CD4-positive, CD25-positive, alpha-beta regulatory T cell (primary cell): Measurements from ENCODE around the gene MET. TPM values are rescaled to one million over a fixed set of nuclear protein-coding genes. Genes with fewer than 3 reads are reported as not detected.
"Not testable (repeated sequence)": the region's sequence is repeated elsewhere in the genome, so short reads cannot be mapped to it uniquely, and the experiment has no call there.

Experiments
- ATAC-seq, 2 donors: fragments of 150-1000 bp; cut with Tn5 transposase; one replicate each; pipeline ENCODE4 v1.10.0; 2021; ENCODE audit warnings: low read depth in 2 of 2, moderate number of reproducible peaks in 2 of 2, moderate library complexity in 1 of 2
- DNase-seq, 3 donors: peaks; one replicate each; pipeline versions ENCODE4 v3.0.0 to v3.0.0-alpha.2; 2012 to 2022; ENCODE audit warnings: mixed read lengths in 1 of 3
- H3K27ac ChIP-seq: one replicate; pipeline ENCODE4 v1.7.0; 2013; ENCODE audit warnings: mild to moderate bottlenecking, low read length; ENCODE audit not compliant: insufficient read depth, poor library complexity, severe bottlenecking
- H3K27me3 ChIP-seq: one replicate; pipeline ENCODE4 v1.7.0; 2013; ENCODE audit warnings: low read length; ENCODE audit not compliant: control insufficient read depth, insufficient read depth
- H3K36me3 ChIP-seq: one replicate; pipeline ENCODE4 v1.7.0; 2013; ENCODE audit warnings: mild to moderate bottlenecking, low read length, moderate library complexity; ENCODE audit not compliant: control insufficient read depth, insufficient read depth
- H3K4me1 ChIP-seq: 2 replicates; pipeline ENCODE4 v1.7.0; 2013; ENCODE audit warnings: mild to moderate bottlenecking, low read length; ENCODE audit not compliant: insufficient read depth, control insufficient read depth, poor library complexity, severe bottlenecking
- H3K4me3 ChIP-seq: one replicate; pipeline ENCODE4 v1.7.0; 2013; ENCODE audit warnings: low read depth, mild to moderate bottlenecking, low read length, moderate library complexity
- H3K9me3 ChIP-seq, 2 experiments: 1 replicate in 1 of 2; 2 replicates in 1 of 2; pipeline ENCODE4 v1.7.0; 2013; ENCODE audit warnings: low read length in 2 of 2, mild to moderate bottlenecking in 1 of 2, moderate library complexity in 1 of 2; ENCODE audit not compliant: control insufficient read depth in 2 of 2
- H3K27ac Mint-ChIP-seq, 3 donors: one replicate each; pipeline ENCODE4 v1.8.0; 2020 to 2022; ENCODE audit warnings: mild to moderate bottlenecking in 3 of 3, mixed read lengths in 3 of 3, moderate library complexity in 2 of 3
- H3K27me3 Mint-ChIP-seq: one replicate; pipeline ENCODE4 v1.8.0; 2022; ENCODE audit warnings: mild to moderate bottlenecking, mixed read lengths
- H3K36me3 Mint-ChIP-seq: one replicate; pipeline ENCODE4 v1.8.0; 2020; ENCODE audit warnings: mixed read lengths
- H3K4me1 Mint-ChIP-seq, 4 donors: one replicate each; pipeline ENCODE4 v1.8.0; 2020 to 2022; ENCODE audit warnings: mixed read lengths in 4 of 4, mild to moderate bottlenecking in 1 of 4
- H3K4me3 Mint-ChIP-seq, 4 donors: one replicate each; pipeline ENCODE4 v1.8.0; 2020 to 2022; ENCODE audit warnings: mild to moderate bottlenecking in 4 of 4, mixed read lengths in 4 of 4, moderate library complexity in 3 of 4
- H3K9me3 Mint-ChIP-seq, 7 donors: one replicate each; pipeline ENCODE4 v1.8.0; 2020 to 2022; ENCODE audit warnings: mixed read lengths in 7 of 7, mild to moderate bottlenecking in 3 of 7, moderate library complexity in 2 of 7
- polyA plus RNA-seq, 4 donors: library from polyadenylated mRNA; unstranded; fragments of 300-500 nt; fragmentation: Illumina TruSeq; gene quantifications; one replicate each; pipeline ENCODE4 v1.2.3, GENCODE V29; 2021
- total RNA-seq: library from RNA; stranded (reverse); gene quantifications from one replicate; pipeline ENCODE4 v1.2.3, GENCODE V29; 2022

MET gene
- total and polyA plus RNA-seq, 5 donors from 2014 or later = not detected

GRCh38 chr7:116650436-116650835 is 21.6 kb upstream of the MET start:
- Histone ChIP-seq H3K4me1 (no peaks in the 10 kb centered on the region), H3K27ac (no peak overlapping the region), H3K9me3 (no peaks in the 10 kb centered on the region), H3K36me3 (no peaks in the 10 kb centered on the region), H3K4me3 (no peak overlapping the region), H3K27me3 (peaks cover 6% of the 10 kb centered on the region)
- no peaks in the 10 kb centered on the region for H3K36me3 Mint-ChIP-seq
- H3K9me3 Mint-ChIP-seq = no peaks in the 10 kb centered on the region
- H3K4me1 Mint-ChIP-seq = no peaks in the 10 kb centered on the region
- no peak overlapping the region for H3K27ac Mint-ChIP-seq
- H3K4me3 Mint-ChIP-seq = no peak overlapping the region
- H3K27me3 Mint-ChIP-seq = peaks cover 8% of the 10 kb centered on the region
- DNase-seq = no peak
- no peak for ATAC-seq

- no peaks in the 10 kb centered on the region for H3K9me3 Mint-ChIP-seq
- no peak for ATAC-seq
Measured at GRCh38 chr7:116652793-116653192, 19.2 kb upstream of the MET start.

GRCh38 chr7:116653204-116653603 is 18.8 kb upstream of the MET start:
- no peak for ATAC-seq
- no peaks in the 10 kb centered on the region for H3K4me1 Mint-ChIP-seq
- Histone ChIP-seq H3K27ac (no peak overlapping the region), H3K27me3 (peaks cover under 1% of the 10 kb centered on the region), H3K4me3 (no peak overlapping the region), H3K4me1 (no peaks in the 10 kb centered on the region), H3K9me3 (no peaks in the 10 kb centered on the region), H3K36me3 (no peaks in the 10 kb centered on the region)
- no peak for DNase-seq
- no peak overlapping the region for H3K27ac Mint-ChIP-seq
- H3K27me3 Mint-ChIP-seq = peaks cover 8% of the 10 kb centered on the region
- no peak overlapping the region for H3K4me3 Mint-ChIP-seq
- no peaks in the 10 kb centered on the region for H3K9me3 Mint-ChIP-seq
- no peaks in the 10 kb centered on the region for H3K36me3 Mint-ChIP-seq

More at GRCh38 chr7:116652793-116653192, 19.2 kb upstream of the MET start:
- Mint-ChIP-seq H3K27me3 (peaks cover 11% of the 10 kb centered on the region), H3K36me3 (no peaks in the 10 kb centered on the region), H3K4me1 (no peaks in the 10 kb centered on the region), H3K4me3 (no peak overlapping the region), H3K27ac (no peak overlapping the region)
- Histone ChIP-seq H3K27me3 (peaks cover 3% of the 10 kb centered on the region), H3K9me3 (no peaks in the 10 kb centered on the region), H3K36me3 (no peaks in the 10 kb centered on the region), H3K4me3 (no peak overlapping the region), H3K4me1 (no peaks in the 10 kb centered on the region), H3K27ac (no peak overlapping the region)
- no peak for DNase-seq

GRCh38 chr7:116653646-116654045 is 18.4 kb upstream of the MET start:
- no peak overlapping the region for H3K4me3 ChIP-seq
- H3K36me3 Mint-ChIP-seq = no peaks in the 10 kb centered on the region
- H3K27ac Mint-ChIP-seq = no peak overlapping the region
- H3K4me1 Mint-ChIP-seq = no peaks in the 10 kb centered on the region
- H3K27ac ChIP-seq = no peak overlapping the region
- H3K4me3 Mint-ChIP-seq = no peak overlapping the region
- no peak for ATAC-seq
- no peaks in the 10 kb centered on the region for H3K36me3 ChIP-seq
- peaks cover 8% of the 10 kb centered on the region for H3K27me3 Mint-ChIP-seq
- peaks cover 0 to under 1% (median 0%) of the 10 kb centered on the region in 7 donors for H3K9me3 Mint-ChIP-seq
- H3K27me3 ChIP-seq = no peaks in the 10 kb centered on the region
- H3K9me3 ChIP-seq = no peaks in the 10 kb centered on the region
- no peaks in the 10 kb centered on the region for H3K4me1 ChIP-seq
- no peak for DNase-seq

GRCh38 chr7:116659248-116659647 is 12.7 kb upstream of the MET start:
- H3K27me3 Mint-ChIP-seq = peaks cover 27% of the 10 kb centered on the region
- DNase-seq, H3K4me1 Mint-ChIP-seq, H3K4me1 ChIP-seq, H3K36me3 Mint-ChIP-seq, H3K27ac ChIP-seq, H3K36me3 ChIP-seq, H3K4me3 ChIP-seq, H3K9me3 ChIP-seq, H3K9me3 Mint-ChIP-seq, ATAC-seq, H3K27ac Mint-ChIP-seq, H3K4me3 Mint-ChIP-seq, H3K27me3 ChIP-seq: not testable (repeated sequence)

GRCh38 chr7:116661865-116662264 is 10.1 kb upstream of the MET start:
- H3K9me3 Mint-ChIP-seq = peaks cover 0 to 3% (median 0%) of the 10 kb centered on the region in 7 donors
- H3K27ac ChIP-seq = no peak overlapping the region

GRCh38 chr7:116663744-116664143 is 8.3 kb upstream of the MET start:
- Histone ChIP-seq H3K9me3 (no peaks in the 10 kb centered on the region), H3K27me3 (peaks cover 7% of the 10 kb centered on the region), H3K4me3 (no peak overlapping the region), H3K27ac (no peak overlapping the region), H3K36me3 (no peaks in the 10 kb centered on the region), H3K4me1 (no peaks in the 10 kb centered on the region)
- Mint-ChIP-seq H3K27me3 (peaks cover 24% of the 10 kb centered on the region), H3K27ac (no peak overlapping the region), H3K4me1 (no peaks in the 10 kb centered on the region), H3K36me3 (no peaks in the 10 kb centered on the region), H3K4me3 (no peak overlapping the region), H3K9me3 (peaks cover 0 to 4% (median 0%) of the 10 kb centered on the region in 7 donors)
- DNase-seq = no peak
- no peak for ATAC-seq

More at GRCh38 chr7:116661865-116662264, 10.1 kb upstream of the MET start:
- H3K4me3 Mint-ChIP-seq = no peak overlapping the region
- H3K36me3 Mint-ChIP-seq = no peaks in the 10 kb centered on the region
- H3K4me1 Mint-ChIP-seq = no peaks in the 10 kb centered on the region
- H3K4me3 ChIP-seq = no peak overlapping the region
- peaks cover 29% of the 10 kb centered on the region for H3K27me3 Mint-ChIP-seq
- H3K27me3 ChIP-seq = peaks cover 4% of the 10 kb centered on the region
- no peak overlapping the region for H3K27ac Mint-ChIP-seq
- no peak for ATAC-seq
- no peaks in the 10 kb centered on the region for H3K9me3 ChIP-seq
- no peak for DNase-seq
- no peaks in the 10 kb centered on the region for H3K4me1 ChIP-seq
- H3K36me3 ChIP-seq = no peaks in the 10 kb centered on the region

- no peak overlapping the region for H3K4me3 ChIP-seq
- Mint-ChIP-seq H3K36me3 (no peaks in the 10 kb centered on the region), H3K4me1 (no peaks in the 10 kb centered on the region), H3K27ac (no peak overlapping the region), H3K27me3 (peaks cover 26% of the 10 kb centered on the region), H3K9me3 (peaks cover 0 to 3% (median 0%) of the 10 kb centered on the region in 7 donors), H3K4me3 (no peak overlapping the region)
- no peaks in the 10 kb centered on the region for H3K4me1 ChIP-seq
- H3K27ac ChIP-seq = no peak overlapping the region
- H3K27me3 ChIP-seq = peaks cover 7% of the 10 kb centered on the region
- H3K9me3 ChIP-seq = no peaks in the 10 kb centered on the region
- DNase-seq (no peak), ATAC-seq (no peak)
- no peaks in the 10 kb centered on the region for H3K36me3 ChIP-seq
Measured at GRCh38 chr7:116665332-116665996, 6.5 kb upstream of the MET start.
